DOHH2 (cell line): Measurements from ENCODE around the gene CCHCR1.
"Not testable (repeated sequence)": the region's sequence is repeated elsewhere in the genome, so short reads cannot be mapped to it uniquely, and the experiment has no call there.

ENCODE experiments used
- H3F3A ChIP-seq: fragments of 200-600 bp; sonication (generic), shearing (Covaris generic); 2 replicates; pipeline ENCODE4 v1.6.0; 2016; ENCODE audit warnings: antibody characterized with exemption, mild to moderate bottlenecking; ENCODE audit not compliant: control insufficient read depth, insufficient read depth
- H3K27ac ChIP-seq: fragments of 200-600 bp; sonication (generic); 2 replicates; pipeline ENCODE4 v1.5.1; 2014; ENCODE audit warnings: low read depth, mild to moderate bottlenecking, low read length, moderate library complexity
- H3K27me3 ChIP-seq: fragments of 200-600 bp; sonication (generic); 2 replicates; pipeline ENCODE4 v1.6.1; 2014; ENCODE audit warnings: mild to moderate bottlenecking, low read length, mixed read lengths; ENCODE audit not compliant: control insufficient read depth
- H3K36me3 ChIP-seq: fragments of 200-600 bp; sonication (generic); 2 replicates; pipeline ENCODE4 v1.6.1; 2014; ENCODE audit warnings: mild to moderate bottlenecking, low read length, moderate library complexity, mixed read lengths; ENCODE audit not compliant: control insufficient read depth
- H3K4me1 ChIP-seq: fragments of 200-600 bp; sonication (generic); 2 replicates; pipeline ENCODE4 v1.6.1; 2014; ENCODE audit warnings: mild to moderate bottlenecking, low read length, mixed read lengths; ENCODE audit not compliant: control insufficient read depth
- H3K4me2 ChIP-seq: fragments of 200-600 bp; sonication (generic); 2 replicates; pipeline ENCODE4 v1.6.0; 2014; ENCODE audit warnings: mild to moderate bottlenecking, low read length, moderate library complexity
- H3K4me3 ChIP-seq: fragments of 200-600 bp; sonication (generic); 2 replicates; pipeline ENCODE4 v1.5.1; 2014; ENCODE audit warnings: mild to moderate bottlenecking, low read length, mixed read lengths
- H3K79me2 ChIP-seq: fragments of 200-600 bp; sonication (generic); 2 replicates; pipeline ENCODE4 v1.6.1; 2014; ENCODE audit warnings: mild to moderate bottlenecking, low read length, mixed read lengths; ENCODE audit not compliant: control insufficient read depth
- H3K9me2 ChIP-seq: fragments of 200-600 bp; sonication (generic); replicated peaks from 2 replicates; pipeline ENCODE4 v1.6.1; 2014; ENCODE audit warnings: mild to moderate bottlenecking, low read length, mixed read lengths; ENCODE audit not compliant: control insufficient read depth
- H3K9me3 ChIP-seq: fragments of 200-600 bp; sonication (generic); 2 replicates; pipeline ENCODE4 v1.6.1; 2014; ENCODE audit warnings: antibody characterized with exemption, low read length, mixed read lengths; ENCODE audit not compliant: control insufficient read depth, insufficient read depth
- H4K20me1 ChIP-seq: fragments of 200-600 bp; sonication (generic); 2 replicates; pipeline ENCODE4 v1.6.0; 2014; ENCODE audit warnings: low read depth, mild to moderate bottlenecking, antibody characterized with exemption, low read length, moderate library complexity; ENCODE audit not compliant: control insufficient read depth, insufficient read depth
- EZH2phosphoT487 ChIP-seq: fragments of 200-600 bp; sonication (generic); IDR thresholded peaks from 2 replicates; pipeline ENCODE4 v1.6.1; 2017; ENCODE audit warnings: borderline replicate concordance, mild to moderate bottlenecking, antibody characterized with exemption, low read length, moderate library complexity, mixed read lengths
- TF ChIP-seq, protein P1 (sequence below): fragments of 200-600 bp; sonication (generic); IDR thresholded peaks from one replicate; pipeline ENCODE4 v1.5.1; 2014; ENCODE audit warnings: antibody characterized with exemption, mild to moderate bottlenecking, low read depth, low read length; ENCODE audit not compliant: poor library complexity, severe bottlenecking

CCHCR1 gene

GRCh38 chr6:31195308-31195979 lies 37.8 kb upstream of the CCHCR1 start:
- H3K9me2 ChIP-seq, H4K20me1 ChIP-seq, H3K4me2 ChIP-seq, H3K27ac ChIP-seq, H3K27me3 ChIP-seq, H3K4me3 ChIP-seq, H3K9me3 ChIP-seq: not testable (repeated sequence)
- Histone ChIP-seq H3K4me1 (peaks cover 34% of the 10 kb centered on the region), H3K36me3 (peaks cover 24% of the 10 kb centered on the region), H3K79me2 (peaks cover 36% of the 10 kb centered on the region), H3F3A (peaks cover 12% of the 10 kb centered on the region; the same call in 1 of the 2 replicates)

GRCh38 chr6:31194061-31194834 lies 36.6 kb upstream of the CCHCR1 start:
- Histone ChIP-seq H3K4me2 (peak overlapping the region; percentile 14), H3K4me3 (no peak overlapping the region), H3K36me3 (peaks cover 12% of the 10 kb centered on the region), H3F3A (peaks cover 12% of the 10 kb centered on the region; the same call in 1 of the 2 replicates), H4K20me1 (no peaks in the 10 kb centered on the region), H3K27me3 (no peaks in the 10 kb centered on the region), H3K79me2 (peaks cover 24% of the 10 kb centered on the region), H3K27ac (no peak overlapping the region), H3K4me1 (peaks cover 24% of the 10 kb centered on the region), H3K9me2 (no peaks in the 10 kb centered on the region), H3K9me3 (no peaks in the 10 kb centered on the region)
- TF ChIP-seq, protein P1, sequence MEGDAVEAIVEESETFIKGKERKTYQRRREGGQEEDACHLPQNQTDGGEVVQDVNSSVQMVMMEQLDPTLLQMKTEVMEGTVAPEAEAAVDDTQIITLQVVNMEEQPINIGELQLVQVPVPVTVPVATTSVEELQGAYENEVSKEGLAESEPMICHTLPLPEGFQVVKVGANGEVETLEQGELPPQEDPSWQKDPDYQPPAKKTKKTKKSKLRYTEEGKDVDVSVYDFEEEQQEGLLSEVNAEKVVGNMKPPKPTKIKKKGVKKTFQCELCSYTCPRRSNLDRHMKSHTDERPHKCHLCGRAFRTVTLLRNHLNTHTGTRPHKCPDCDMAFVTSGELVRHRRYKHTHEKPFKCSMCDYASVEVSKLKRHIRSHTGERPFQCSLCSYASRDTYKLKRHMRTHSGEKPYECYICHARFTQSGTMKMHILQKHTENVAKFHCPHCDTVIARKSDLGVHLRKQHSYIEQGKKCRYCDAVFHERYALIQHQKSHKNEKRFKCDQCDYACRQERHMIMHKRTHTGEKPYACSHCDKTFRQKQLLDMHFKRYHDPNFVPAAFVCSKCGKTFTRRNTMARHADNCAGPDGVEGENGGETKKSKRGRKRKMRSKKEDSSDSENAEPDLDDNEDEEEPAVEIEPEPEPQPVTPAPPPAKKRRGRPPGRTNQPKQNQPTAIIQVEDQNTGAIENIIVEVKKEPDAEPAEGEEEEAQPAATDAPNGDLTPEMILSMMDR = no peak
- no peak for TF ChIP-seq EZH2phosphoT487

DNA sequence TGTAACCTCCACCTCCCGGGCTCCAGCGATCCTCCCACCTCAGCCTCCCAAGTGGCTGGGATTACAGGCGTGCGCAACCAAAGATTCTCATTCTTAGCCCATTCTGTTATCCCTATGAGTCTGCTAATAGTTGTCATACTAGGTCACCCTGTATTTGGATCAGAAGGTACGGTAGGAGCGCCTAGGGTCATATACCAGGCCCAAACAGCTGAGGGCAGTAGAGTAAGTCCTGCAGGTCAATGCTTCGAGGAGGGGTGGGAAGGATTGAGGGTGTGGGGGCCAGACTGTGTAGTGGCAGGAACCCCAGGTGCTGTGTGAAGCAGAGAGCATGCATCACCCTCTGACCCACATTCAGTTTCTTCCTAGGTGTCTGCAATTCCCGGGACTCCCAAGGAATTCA lies 35.6 kb upstream of the CCHCR1 start:
- TF ChIP-seq, protein P1 = no peak
- TF ChIP-seq EZH2phosphoT487 = no peak
- peaks cover 14% of the 10 kb centered on the region for H3K79me2 ChIP-seq

More for the DNA sequence above, 35.6 kb upstream of the CCHCR1 start:
- Histone ChIP-seq H3K9me3 (no peaks in the 10 kb centered on the region), H3K27ac (no peak overlapping the region), H4K20me1 (no peaks in the 10 kb centered on the region), H3K4me3 (no peak overlapping the region), H3K27me3 (no peaks in the 10 kb centered on the region), H3K4me1 (peaks cover 21% of the 10 kb centered on the region), H3K9me2 (no peaks in the 10 kb centered on the region), H3F3A (peaks cover 12% of the 10 kb centered on the region; the same call in 1 of the 2 replicates), H3K4me2 (no peak overlapping the region), H3K36me3 (peaks cover 8% of the 10 kb centered on the region; the same call in 1 of the 2 replicates)
